HEK293 (cell line): ENCODE data around the gene CLIC5.

Experiments
- CTCF ChIP-seq: fragments of 450-650 bp; formaldehyde crosslinking; IDR thresholded peaks from 2 replicates; pipeline ENCODE4 v1.5.1; 2016; ENCODE audit warnings: missing biosample characterization, missing genetic modification characterization
- OSR2 ChIP-seq: fragments of 450-650 bp; formaldehyde crosslinking; IDR thresholded peaks from 2 replicates; pipeline ENCODE4 v1.5.1; 2016; ENCODE audit warnings: missing biosample characterization, missing genetic modification characterization
- SETDB1 ChIP-seq: IDR thresholded peaks from one replicate; pipeline ENCODE4 v1.6.1; 2017; ENCODE audit warnings: mild to moderate bottlenecking, low read length, moderate library complexity, mixed read lengths; ENCODE audit not compliant: insufficient read length
- ZBTB10 ChIP-seq: fragments of 450-650 bp; formaldehyde crosslinking; IDR thresholded peaks from 2 replicates; pipeline ENCODE4 v1.5.1; 2016; ENCODE audit warnings: missing biosample characterization, missing genetic modification characterization
- ZNF19 ChIP-seq: fragments of 450-650 bp; formaldehyde crosslinking; IDR thresholded peaks from 2 replicates; pipeline ENCODE4; 2016; ENCODE audit warnings: missing biosample characterization, missing genetic modification characterization, low read depth
- ZNF274 ChIP-seq, 2 experiments: fragments of 200-500 bp in 1 of 2; fragments of 450-650 bp in 1 of 2; sonication (Bioruptor generic) in 1 of 2; formaldehyde crosslinking in 1 of 2; IDR thresholded peaks; 2 replicates each; pipeline versions ENCODE4 v1.5.1 to v1.6.1; 2014 to 2016; ENCODE audit warnings: borderline replicate concordance in 1 of 2, inconsistent platforms in 1 of 2, low read length in 1 of 2, missing biosample characterization in 1 of 2, missing genetic modification characterization in 1 of 2
- ZNF335 ChIP-seq: fragments of 450-650 bp; formaldehyde crosslinking; conservative IDR thresholded peaks from 2 replicates; pipeline ENCODE4 v1.5.1; 2016; ENCODE audit warnings: missing biosample characterization, missing genetic modification characterization
- ZNF654 ChIP-seq: fragments of 450-650 bp; formaldehyde crosslinking; IDR thresholded peaks from 2 replicates; pipeline ENCODE4 v1.5.1; 2016; ENCODE audit warnings: low read depth, missing biosample characterization, missing genetic modification characterization
- ZNF707 ChIP-seq: fragments of 450-650 bp; formaldehyde crosslinking; IDR thresholded peaks from 2 replicates; pipeline ENCODE4 v1.5.1; 2016; ENCODE audit warnings: missing biosample characterization, missing genetic modification characterization

- TF ChIP-seq CTCF (tag by site-specific recombination): no peak
- no peak for TF ChIP-seq ZNF274 (IDR thresholded peaks at IDR 0.05; ENCODE audit: low read length)
- TF ChIP-seq ZNF274 (tag by site-specific recombination; IDR thresholded peaks at IDR 0.05; ENCODE audit: borderline replicate concordance): no peak
- no peak for TF ChIP-seq SETDB1
- no peak for TF ChIP-seq ZBTB10 (tag by site-specific recombination)
- no peak for TF ChIP-seq ZNF654
- TF ChIP-seq OSR2 (tag by site-specific recombination): no peak
- no peak for TF ChIP-seq ZNF335 (tag by site-specific recombination)
- TF ChIP-seq ZNF707 (tag by site-specific recombination): no peak
- TF ChIP-seq ZNF19 (tag by site-specific recombination): no peak
These were observed 28.9 kb downstream of the CLIC5 start for GRCh38 chr6:45986746-45987274.
